Measurements from ENCODE around the gene AKAP12. TPM values are rescaled to one million over a fixed set of nuclear protein-coding genes. Genes with fewer than 3 reads are reported as not detected.
"Not testable (repeated sequence)": the region's sequence is repeated elsewhere in the genome, so short reads cannot be mapped to it uniquely, and the experiment has no call there.

AKAP12 gene
- total RNA-seq, 1 experiment from 2014 or later, result 33.7 TPM

DNA sequence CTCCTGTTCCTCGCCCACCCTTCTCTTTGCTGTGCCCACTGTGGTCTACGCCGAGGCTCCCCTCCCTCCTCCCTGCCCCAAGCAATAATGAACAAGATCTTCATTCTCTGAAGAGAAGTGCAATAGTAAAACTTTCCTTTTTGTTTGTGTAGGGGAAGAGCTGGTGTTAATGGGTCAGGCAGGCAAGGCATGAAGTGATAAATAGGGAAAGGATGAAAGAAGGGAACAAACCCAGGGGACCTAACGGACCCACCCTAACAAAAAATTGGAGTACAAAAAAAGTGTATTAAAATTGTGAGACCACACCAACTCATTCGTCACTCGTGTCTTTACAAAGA, 84.7 kb downstream of the AKAP12 start:
- no peak overlapping the region for H3K4me3 ChIP-seq (ENCODE audit: insufficient read depth, low read depth, low read length)
- no peak for DNase-seq
- no peaks in the 10 kb centered on the region for H3K27me3 ChIP-seq (ENCODE audit: control insufficient read depth, insufficient read depth, low read length)
- H3K36me3 ChIP-seq (replicated peaks; ENCODE audit: control insufficient read depth, insufficient read depth, low read length), result no peaks in the 10 kb centered on the region

DNA sequence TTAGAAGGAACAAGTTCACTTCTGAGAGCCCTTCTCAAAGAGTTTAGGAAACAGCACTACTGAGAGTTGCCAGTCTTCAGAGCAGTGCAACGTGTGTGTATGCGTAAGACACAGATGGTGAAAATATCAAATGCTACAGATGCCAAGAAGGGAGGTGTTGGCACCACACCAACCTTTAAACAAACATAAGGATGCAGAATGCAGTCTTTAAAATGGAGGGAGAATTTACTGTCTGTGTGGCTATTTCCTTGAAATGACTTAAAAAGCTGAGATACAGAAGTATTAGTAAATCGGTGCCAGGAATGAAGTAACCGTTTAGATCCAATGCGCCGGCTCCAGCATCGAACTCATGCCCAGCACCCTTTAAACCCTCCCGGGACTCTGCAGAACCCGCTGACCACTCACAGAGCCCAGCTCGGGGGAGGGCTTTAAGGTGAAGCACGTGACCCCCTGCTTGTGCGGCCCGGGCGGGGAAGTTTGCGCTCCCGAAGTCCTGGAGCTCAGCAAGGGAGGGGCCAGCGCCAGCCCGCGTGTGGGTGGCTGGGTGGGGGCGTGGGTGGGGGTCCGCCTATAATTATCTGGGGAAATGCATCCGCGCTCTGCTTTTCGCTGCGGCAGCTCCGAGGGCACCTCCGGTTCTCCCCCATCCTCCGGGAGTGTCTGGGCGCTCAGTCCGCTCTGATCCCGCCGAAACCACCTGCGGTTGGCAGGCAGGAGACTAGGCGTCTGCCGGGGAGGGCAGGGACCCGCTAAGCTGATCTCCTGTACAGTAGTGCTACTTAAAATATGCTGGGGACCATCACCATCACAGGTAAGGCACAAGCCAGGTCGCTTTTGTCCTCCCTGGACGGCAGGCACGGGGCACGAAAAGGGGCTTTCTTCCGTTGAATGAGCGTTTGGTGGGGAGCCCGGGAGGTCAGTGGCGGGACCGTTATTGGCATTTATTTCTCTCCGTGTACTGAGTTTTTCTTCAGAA, 85.6 kb downstream of the AKAP12 start:
- H3K4me3 ChIP-seq (ENCODE audit: insufficient read depth, low read depth, low read length), result peak overlapping the region; percentile 37
- H3K27me3 ChIP-seq (ENCODE audit: control insufficient read depth, insufficient read depth, low read length), result no peaks in the 10 kb centered on the region
- peak; percentile 51 for DNase-seq
- H3K36me3 ChIP-seq (replicated peaks; ENCODE audit: control insufficient read depth, insufficient read depth, low read length), result no peaks in the 10 kb centered on the region

DNA sequence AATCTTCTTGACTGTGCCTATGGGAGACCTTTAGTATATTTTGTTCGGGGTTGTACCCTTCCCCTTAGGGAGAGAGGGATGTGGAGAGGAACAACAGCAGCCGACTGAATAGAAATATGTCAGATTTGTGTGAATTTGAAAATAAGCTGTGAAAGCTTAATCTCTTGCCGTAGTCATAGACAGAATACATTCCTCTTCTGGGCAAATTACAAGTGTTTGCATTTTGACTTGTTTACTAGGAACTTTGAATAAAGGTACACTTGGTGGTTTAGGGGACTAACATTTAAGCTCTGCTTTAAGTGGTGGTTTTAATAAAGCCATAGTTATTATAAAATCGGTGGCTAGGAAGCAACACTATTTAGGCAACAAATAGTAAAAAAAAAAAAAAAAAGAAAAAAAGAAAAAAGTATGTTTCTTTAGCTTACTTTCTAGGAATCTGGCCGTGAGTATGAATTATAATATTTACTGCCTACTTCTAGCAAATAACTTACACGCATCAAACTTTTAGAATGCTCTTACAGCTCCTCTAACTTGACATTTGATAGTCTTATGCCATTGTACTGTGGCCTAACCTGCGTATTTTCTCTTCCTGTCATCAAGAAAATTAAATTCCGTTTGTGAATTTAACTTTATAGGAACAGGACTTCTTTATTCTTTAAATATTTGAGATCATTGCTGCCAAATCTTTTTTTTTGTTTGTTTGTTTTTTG, 86.5 kb downstream of the AKAP12 start:
- H3K36me3 ChIP-seq (replicated peaks; ENCODE audit: control insufficient read depth, insufficient read depth, low read length), result no peaks in the 10 kb centered on the region
- H3K4me3 ChIP-seq (ENCODE audit: insufficient read depth, low read depth, low read length), result peak overlapping the region; percentile 37; the same call in 1 of the 2 replicates
- no peak for DNase-seq
- H3K27me3 ChIP-seq (ENCODE audit: control insufficient read depth, insufficient read depth, low read length), result no peaks in the 10 kb centered on the region

DNA sequence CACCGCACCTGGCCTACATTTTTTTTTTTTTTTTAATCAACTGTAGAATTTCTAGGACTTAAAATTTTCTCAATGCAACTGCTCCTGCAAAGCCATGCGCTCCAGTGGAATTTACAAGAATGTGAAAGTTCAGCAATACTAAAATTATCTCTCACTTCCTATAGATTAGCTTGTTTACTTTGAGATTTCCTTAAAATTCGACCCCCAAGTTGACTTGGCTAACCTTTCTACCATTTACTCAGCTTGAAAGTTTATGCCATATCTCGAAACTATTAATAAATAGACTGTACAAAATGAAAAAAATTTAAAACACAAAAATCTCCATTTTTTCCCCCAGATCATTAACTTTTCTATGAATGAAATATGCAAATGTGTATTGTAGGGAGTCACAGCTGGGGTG, 87.3 kb downstream of the AKAP12 start:
- no peak for DNase-seq
- H3K36me3 ChIP-seq (replicated peaks; ENCODE audit: control insufficient read depth, insufficient read depth, low read length), result no peaks in the 10 kb centered on the region
- no peak overlapping the region for H3K4me3 ChIP-seq (ENCODE audit: insufficient read depth, low read depth, low read length)
- no peaks in the 10 kb centered on the region for H3K27me3 ChIP-seq (ENCODE audit: control insufficient read depth, insufficient read depth, low read length)

DNA sequence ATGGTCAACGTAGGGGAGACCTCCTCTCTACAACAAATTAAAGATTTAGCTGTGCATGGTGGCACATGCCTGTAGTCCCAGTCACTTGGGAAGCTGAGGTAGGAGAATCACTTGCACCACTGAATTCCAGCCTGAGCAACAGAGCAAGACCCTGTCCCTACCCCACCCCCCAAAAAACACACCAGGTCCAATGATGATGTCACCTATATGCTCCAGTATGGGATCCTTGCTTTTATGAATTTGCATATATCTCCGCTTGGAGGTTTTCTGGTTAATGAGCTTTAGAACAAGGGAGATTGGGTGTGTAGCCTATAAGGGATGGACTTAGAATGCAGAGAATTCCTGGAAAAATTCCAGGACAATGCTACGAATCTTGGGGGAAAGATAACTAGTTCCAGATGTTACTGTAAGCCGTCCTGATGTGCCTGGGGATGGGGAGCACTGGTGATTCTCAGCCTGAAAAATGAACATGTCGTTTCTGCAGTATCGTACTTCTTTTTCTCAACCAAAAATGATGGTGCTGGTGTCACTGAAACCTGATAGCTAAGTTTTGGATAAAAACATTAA, 90.4 kb downstream of the AKAP12 start:
- H3K36me3 ChIP-seq (replicated peaks; ENCODE audit: control insufficient read depth, insufficient read depth, low read length), result no peaks in the 10 kb centered on the region
- H3K4me3 ChIP-seq (ENCODE audit: insufficient read depth, low read depth, low read length), result no peak overlapping the region
- no peaks in the 10 kb centered on the region for H3K27me3 ChIP-seq (ENCODE audit: control insufficient read depth, insufficient read depth, low read length)
- DNase-seq, result no peak

DNA sequence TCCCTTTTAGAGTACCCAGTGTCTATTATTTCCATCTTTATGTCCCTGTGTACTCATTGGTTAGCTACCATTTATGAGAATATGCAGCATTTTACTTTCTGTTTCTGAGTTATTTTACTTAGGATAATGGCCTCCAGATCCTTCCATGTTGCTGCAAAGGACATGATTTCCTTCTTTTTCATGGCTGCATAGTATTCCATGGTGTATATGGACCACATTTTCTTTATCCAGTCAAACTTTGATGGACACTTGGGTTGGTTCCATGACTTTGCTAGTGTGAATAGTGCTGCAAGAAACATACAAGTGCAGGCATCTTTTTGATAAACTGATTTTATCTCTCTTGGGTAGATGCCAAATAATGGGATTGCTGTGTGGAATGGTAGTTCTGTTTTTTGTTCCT, 96.2 kb downstream of the AKAP12 start:
- Histone ChIP-seq H3K4me3 (ENCODE audit: insufficient read depth, low read depth, low read length) (no peak overlapping the region), H3K27me3 (ENCODE audit: control insufficient read depth, insufficient read depth, low read length) (no peaks in the 10 kb centered on the region), H3K36me3 (replicated peaks; ENCODE audit: control insufficient read depth, insufficient read depth, low read length) (no peaks in the 10 kb centered on the region)
- DNase-seq, result no peak

DNA sequence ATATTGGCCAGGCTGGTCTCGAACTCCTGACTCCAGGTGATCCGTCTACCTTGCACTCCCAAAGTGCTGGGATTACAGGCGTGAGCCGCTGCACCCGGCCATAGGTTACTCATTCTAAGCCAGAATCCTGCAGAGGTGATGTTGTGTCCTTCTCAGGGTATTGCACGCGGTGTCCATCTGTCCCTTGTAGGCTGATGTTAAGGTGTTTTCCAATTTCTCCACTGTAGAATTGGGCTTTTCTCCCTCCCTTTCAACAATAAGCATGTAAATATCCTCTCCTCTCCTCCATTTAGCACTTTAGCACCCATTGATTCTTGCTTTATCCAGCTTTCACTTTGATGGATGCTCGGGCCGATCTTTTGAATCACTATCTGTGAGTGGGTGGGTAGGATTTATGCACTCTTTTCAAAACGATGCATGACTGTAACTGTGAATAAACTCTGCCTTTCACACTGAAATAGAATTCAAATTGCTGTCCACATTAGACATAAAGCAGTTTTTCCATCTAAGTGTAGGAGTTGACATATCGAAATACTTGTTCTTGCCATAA, 99.0 kb downstream of the AKAP12 start:
- Histone ChIP-seq H3K36me3 (replicated peaks; ENCODE audit: control insufficient read depth, insufficient read depth, low read length) (no peaks in the 10 kb centered on the region), H3K4me3 (ENCODE audit: insufficient read depth, low read depth, low read length) (no peak overlapping the region), H3K27me3 (ENCODE audit: control insufficient read depth, insufficient read depth, low read length) (no peaks in the 10 kb centered on the region)
- no peak for DNase-seq

DNA sequence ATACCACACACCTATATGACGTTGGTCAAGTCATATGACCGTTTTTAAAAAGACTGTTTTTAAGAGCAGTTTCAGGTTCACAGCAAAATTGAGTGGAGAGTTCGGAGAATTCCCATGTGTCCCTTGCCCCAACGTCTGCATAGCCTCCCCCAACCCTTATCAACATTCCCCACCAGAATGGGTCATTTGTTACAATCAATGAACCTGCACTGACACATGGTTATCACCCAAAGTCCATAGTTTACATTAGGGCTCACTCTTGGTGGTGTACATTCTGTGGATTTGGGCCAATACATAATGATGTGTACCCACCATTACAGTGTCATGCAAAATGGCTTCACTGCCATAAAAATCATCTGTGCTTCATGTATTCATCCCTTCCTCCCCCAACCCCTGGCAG, 99.6 kb downstream of the AKAP12 start:
- Histone ChIP-seq H3K4me3 (ENCODE audit: insufficient read depth, low read depth, low read length) (no peak overlapping the region), H3K27me3 (ENCODE audit: control insufficient read depth, insufficient read depth, low read length) (no peaks in the 10 kb centered on the region), H3K36me3 (replicated peaks; ENCODE audit: control insufficient read depth, insufficient read depth, low read length) (no peaks in the 10 kb centered on the region)
- no peak for DNase-seq

DNA sequence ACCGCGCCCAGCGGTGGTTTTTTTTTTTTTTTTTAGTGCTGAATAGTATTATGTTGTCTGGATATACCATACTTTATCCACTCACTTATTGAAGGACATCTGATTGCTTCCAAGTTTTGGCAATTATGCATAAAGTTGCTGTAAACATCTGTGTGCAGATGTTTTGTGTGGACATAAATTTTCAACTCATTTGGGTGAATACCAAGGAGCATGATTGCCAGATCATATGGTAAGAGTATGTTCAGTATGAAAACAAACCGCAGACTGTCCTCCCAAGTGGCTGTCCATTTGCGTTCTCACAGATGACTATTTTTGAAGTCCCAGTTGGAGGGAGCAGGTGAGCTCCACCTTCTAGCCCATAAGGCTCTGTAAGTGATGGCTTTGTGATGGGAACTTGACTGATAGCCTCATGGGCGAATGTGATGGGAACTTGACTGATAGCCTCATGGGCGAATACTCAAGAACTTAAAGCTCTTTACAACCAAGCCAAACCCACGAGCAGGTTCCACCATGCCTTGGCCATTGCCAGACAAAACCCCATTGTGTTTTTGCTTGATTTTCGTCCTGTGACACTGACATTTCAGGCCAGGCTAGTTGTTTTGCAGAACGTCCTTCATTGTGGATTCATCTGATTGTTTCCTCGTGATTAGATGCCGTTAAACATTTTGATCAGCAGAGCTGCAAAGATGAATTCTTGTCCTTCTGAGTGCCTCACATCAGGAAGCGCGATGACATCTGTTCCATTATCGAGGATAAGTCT, 100.6 kb downstream of the AKAP12 start:
- no peaks in the 10 kb centered on the region for H3K27me3 ChIP-seq (ENCODE audit: control insufficient read depth, insufficient read depth, low read length)
- no peak overlapping the region for H3K4me3 ChIP-seq (ENCODE audit: insufficient read depth, low read depth, low read length)
- no peaks in the 10 kb centered on the region for H3K36me3 ChIP-seq (replicated peaks; ENCODE audit: control insufficient read depth, insufficient read depth, low read length)
- no peak for DNase-seq

DNA sequence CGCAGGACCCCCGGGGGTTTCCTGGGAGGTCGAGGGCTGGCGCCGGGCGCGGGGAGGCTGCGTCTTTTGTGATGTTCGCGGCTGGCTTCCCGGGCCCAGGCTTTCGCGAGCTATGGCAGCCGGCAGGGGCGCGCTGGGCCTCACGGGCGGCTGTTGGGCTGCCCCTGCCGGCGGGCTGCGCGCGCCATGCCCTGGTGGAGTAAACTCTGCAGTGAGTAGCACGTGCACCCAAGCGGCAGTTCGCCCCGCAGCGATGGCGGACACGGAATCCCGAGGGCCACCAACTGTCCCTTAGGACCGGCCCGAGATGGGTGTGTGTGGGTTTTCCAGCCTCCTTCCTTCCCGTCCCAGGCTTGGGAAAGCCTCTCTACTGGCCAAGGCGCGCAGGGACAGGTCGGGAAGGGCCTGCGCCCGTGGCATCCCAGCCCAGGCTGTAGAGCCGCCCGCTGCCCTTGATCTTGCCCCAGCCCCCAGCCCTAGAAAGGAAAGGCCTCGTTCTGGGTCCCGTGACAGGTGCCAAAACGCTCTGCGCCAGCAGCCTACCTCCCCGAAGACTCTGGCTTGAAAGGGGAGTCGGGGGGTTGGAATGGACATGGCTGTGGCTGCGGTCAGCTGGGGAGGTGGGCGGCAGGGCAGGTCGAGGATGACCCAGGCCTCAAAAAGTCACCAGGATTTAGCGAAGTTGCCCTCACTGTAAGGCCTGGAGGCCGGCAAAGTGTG, 101.9 kb downstream of the AKAP12 start:
- Histone ChIP-seq H3K36me3 (replicated peaks; ENCODE audit: control insufficient read depth, insufficient read depth, low read length) (no peaks in the 10 kb centered on the region), H3K27me3 (ENCODE audit: control insufficient read depth, insufficient read depth, low read length) (no peaks in the 10 kb centered on the region), H3K4me3 (ENCODE audit: insufficient read depth, low read depth, low read length) (no peak overlapping the region)
- peak; percentile 53 for DNase-seq

DNA sequence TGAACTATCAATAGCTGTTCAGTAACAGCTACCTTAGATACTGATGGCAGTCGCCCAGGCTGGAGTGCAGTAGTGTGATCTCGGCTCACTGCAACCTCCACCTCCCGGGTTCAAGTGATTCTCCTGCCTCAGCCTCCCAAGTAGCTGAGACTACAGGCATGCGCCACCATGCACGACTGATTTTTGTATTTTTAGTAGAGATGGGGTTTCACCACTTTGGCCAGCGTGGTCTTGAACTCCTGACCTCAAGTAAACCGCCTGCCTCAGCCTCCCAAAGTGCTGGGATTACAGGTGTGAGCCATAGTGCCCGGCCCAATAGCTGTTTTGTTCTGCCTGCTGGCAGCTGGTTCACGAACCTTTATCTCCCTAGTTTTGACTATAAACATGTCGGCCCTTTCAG, 103.0 kb downstream of the AKAP12 start:
- not testable (repeated sequence) for H3K4me3 ChIP-seq (ENCODE audit: insufficient read depth, low read depth, low read length); DNase-seq; H3K27me3 ChIP-seq (ENCODE audit: control insufficient read depth, insufficient read depth, low read length); H3K36me3 ChIP-seq (replicated peaks; ENCODE audit: control insufficient read depth, insufficient read depth, low read length)

DNA sequence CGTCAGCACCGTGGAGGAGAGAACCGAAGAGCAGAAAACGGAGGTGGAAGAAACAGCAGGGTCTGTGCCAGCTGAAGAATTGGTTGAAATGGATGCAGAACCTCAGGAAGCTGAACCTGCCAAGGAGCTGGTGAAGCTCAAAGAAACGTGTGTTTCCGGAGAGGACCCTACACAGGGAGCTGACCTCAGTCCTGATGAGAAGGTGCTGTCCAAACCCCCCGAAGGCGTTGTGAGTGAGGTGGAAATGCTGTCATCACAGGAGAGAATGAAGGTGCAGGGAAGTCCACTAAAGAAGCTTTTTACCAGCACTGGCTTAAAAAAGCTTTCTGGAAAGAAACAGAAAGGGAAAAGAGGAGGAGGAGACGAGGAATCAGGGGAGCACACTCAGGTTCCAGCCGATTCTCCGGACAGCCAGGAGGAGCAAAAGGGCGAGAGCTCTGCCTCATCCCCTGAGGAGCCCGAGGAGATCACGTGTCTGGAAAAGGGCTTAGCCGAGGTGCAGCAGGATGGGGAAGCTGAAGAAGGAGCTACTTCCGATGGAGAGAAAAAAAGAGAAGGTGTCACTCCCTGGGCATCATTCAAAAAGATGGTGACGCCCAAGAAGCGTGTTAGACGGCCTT, 110.0 kb downstream of the AKAP12 start:
- Histone ChIP-seq H3K4me3 (ENCODE audit: insufficient read depth, low read depth, low read length) (no peak overlapping the region), H3K36me3 (replicated peaks; ENCODE audit: control insufficient read depth, insufficient read depth, low read length) (no peaks in the 10 kb centered on the region; the same call in none of the 2 replicates), H3K27me3 (ENCODE audit: control insufficient read depth, insufficient read depth, low read length) (no peaks in the 10 kb centered on the region)
- DNase-seq, result no peak

DNA sequence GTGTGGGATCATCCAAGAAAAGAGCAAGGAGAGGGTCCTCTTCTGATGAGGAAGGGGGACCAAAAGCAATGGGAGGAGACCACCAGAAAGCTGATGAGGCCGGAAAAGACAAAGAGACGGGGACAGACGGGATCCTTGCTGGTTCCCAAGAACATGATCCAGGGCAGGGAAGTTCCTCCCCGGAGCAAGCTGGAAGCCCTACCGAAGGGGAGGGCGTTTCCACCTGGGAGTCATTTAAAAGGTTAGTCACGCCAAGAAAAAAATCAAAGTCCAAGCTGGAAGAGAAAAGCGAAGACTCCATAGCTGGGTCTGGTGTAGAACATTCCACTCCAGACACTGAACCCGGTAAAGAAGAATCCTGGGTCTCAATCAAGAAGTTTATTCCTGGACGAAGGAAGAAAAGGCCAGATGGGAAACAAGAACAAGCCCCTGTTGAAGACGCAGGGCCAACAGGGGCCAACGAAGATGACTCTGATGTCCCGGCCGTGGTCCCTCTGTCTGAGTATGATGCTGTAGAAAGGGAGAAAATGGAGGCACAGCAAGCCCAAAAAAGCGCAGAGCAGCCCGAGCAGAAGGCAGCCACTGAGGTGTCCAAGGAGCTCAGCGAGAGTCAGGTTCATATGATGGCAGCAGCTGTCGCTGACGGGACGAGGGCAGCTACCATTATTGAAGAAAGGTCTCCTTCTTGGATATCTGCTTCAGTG, 110.8 kb downstream of the AKAP12 start:
- H3K27me3 ChIP-seq (ENCODE audit: control insufficient read depth, insufficient read depth, low read length), result no peaks in the 10 kb centered on the region
- DNase-seq, result no peak
- no peak overlapping the region for H3K4me3 ChIP-seq (ENCODE audit: insufficient read depth, low read depth, low read length)
- H3K36me3 ChIP-seq (replicated peaks; ENCODE audit: control insufficient read depth, insufficient read depth, low read length), result no peaks in the 10 kb centered on the region; the same call in none of the 2 replicates

All from H7 (cell line).